Activated T-helper 9 cell treated with anti-CD3 and anti-CD28 coated beads, Interleukin-2, amount 50 U/mL, for 16 hours (primary cell): ENCODE measurements around the gene ARF6.
A peak's percentile ranks its signal among the peaks of the same experiment; 100 is the strongest.
"Not testable (repeated sequence)": the region's sequence is repeated elsewhere in the genome, so short reads cannot be mapped to it uniquely, and the experiment has no call there.

ENCODE experiments used
- DNase-seq: peaks from one replicate; pipeline ENCODE4 v3.0.0-alpha.2; 2020; ENCODE audit warnings: low read depth

Gene ARF6

DNA sequence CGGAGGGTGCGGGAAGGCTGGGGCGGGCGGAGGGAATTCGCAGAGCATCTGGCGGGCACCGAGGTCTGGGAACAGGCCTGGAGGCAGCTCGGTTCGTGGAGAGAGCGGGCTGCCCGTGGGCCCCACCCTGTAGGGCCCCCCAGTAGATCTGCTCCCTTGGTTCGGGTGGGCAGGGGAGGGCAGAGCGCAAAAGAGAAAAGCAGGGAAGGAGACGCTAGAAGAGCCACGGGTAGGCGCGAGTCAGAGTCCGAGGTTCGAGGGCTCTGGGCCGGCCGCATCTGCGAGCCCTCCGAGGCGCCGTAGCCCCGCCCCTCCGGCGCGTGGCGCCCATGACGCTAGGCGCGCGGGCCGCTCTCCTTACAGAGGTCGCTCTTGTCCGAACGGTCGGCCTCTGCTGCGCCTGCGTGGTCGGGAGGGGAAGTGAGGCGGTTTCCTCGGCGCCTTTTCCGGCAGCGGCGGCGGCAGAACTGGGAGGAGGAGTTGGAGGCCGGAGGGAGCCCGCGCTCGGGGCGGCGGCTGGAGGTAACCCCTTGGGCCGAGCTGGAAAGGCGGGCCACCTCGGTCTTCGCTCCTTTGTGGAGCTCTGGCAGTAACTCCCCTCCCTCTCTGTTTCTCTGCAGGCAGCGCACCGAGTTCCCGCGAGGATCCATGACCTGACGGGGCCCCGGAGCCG lies at the start of gene ARF6:
Gene ARF6 (plus strand): TSS at position 447 of the 673 bp plus-strand sequence. CDS start 655 bp downstream, outside the sequence.
- DNase-seq = peak; percentile 96

DNA sequence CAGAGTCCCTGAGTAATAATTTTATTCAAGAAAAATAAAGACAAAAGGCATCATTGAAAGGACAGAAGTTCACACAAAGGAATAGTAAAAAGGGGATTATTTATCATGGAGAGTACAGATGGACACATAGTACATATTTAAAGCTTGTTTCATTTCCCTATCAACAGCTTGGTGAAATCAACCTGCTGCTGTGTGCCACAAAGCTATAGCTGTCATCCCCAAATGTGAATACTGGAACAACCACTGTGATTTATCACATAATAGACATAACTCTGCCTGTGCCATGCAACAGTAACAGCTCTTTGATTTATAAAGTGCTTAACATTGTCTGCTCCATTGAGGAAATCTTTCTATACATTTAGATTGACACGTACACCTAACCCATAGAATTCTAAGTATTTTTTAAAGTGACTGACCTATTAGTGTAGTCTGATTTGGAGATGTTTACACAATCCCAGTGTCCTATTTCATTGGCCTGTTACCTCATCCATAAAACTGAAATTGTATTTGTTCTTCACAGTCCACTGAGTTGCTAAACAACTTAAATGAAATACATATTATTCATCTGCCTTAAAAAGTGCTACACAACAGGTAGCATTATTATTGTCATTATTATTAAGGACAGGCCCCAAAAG lies 43.6 kb upstream of the ARF6 start:
- DNase-seq = no peak

DNA sequence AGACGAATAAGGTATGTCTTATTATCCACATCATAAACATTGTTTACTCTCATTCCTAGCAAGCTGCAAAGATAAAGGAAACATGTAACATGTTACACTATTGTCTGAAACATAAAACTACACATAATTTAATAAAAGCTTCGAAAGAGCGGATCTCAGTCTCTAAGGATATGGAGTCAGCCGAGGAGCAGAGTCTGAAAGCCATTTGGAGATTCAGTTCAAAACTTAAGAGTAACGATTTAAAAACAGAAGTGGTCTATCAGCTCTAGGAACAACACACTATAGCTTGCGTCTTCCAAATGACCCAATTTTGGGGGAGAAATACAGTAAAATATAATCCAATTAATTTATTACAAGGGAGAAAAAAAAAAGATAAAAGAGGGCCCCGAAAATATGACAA lies 41.1 kb upstream of the ARF6 start:
- no peak for DNase-seq

DNA sequence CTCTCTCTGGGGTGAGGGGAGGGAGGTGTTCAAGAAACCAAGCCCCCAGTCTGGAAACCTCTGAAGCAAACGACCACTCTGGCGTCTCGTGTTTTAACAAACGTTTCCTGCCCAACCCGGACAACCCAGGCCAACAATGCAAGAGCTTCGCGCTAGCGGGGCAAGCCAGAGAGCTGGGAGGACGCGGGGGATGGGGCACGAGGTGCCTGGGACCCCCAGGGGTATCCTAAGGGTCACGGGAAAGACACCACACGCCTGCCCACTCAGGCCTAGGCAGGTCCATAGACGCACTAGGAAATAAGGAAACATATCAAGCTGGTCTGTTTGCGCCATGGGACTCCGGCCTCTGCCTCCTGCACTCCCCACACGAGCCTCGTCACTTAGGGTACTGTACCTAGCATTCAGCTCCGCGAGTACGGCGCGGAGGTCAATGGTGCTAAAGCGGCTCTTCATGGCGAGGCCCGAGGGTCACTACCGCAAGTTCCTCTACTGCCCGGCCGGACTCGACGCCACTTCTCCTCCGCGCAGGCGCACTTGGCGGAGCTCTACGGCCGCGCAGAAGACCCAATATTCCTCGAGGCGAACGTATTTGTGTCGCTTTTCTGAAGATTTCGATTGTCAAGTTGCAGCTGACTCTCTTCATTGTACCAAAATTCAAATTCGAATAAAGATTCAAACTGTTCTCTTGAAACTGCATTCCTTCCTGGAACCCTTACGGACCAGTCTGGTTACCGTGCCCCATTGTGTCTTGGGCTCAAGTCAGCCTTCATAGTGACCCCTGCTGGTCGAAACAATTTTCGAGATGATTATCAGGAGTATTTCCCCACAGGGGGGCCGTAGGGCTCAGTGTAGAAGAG lies 40.4 kb upstream of the ARF6 start, which contains the start of gene NEMF:
Gene NEMF (minus strand): TSS at position 488 of the 857 bp plus-strand sequence. CDS start 35 bp downstream, at position 453.
- peak; percentile 67 for DNase-seq

DNA sequence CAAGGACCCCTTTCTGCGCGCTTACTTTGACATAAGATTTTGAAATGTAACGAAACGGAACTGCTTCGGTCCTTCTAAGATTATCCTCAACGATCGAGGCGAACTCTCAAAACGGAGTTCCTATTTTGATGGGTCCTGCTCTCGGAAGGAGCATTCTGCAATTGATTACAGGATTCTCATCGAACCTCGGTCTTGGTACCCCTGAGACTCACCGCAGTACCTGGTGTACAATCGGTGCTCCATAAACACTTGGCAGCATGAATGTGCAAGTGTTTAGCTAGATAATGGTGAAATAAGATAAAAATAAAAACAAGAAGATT lies 39.8 kb upstream of the ARF6 start:
- DNase-seq = no peak

DNA sequence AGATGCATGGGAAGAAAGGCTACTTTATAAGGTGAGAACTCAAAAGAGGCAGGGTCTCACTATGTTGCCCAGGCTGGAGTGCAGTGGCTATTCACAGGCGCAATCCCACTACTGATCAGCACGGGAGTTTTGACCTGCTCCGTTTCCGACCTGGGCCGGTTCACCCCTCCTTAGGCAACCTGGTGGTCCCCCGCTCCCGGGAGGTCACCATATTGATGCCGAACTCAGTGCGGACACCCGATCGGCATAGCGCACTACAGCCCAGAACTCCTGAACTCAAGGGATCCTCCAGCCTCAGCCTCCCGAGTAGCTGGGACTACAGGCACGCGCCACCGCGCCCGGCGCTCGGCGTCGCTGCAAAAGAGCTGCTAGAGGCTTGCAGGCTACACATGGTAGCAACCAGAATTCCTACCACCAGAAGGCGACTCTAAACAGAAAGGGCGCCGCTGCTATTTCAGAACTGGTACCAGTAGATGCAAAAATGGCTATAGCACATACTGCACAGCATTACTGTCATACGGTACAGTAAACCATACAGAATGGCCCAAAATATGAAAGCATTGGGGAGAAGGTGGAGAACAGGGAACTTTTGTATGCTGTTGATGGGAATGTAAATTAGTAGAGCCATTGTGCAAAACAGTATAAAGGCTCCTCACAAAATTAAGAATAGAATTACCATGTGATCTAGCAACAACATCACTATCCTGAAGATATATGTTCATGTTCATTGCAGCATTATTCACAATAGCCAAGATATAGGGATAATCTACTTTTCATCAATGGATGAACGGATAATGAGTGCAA lies 39.1 kb upstream of the ARF6 start:
- DNase-seq = peak; percentile 53

DNA sequence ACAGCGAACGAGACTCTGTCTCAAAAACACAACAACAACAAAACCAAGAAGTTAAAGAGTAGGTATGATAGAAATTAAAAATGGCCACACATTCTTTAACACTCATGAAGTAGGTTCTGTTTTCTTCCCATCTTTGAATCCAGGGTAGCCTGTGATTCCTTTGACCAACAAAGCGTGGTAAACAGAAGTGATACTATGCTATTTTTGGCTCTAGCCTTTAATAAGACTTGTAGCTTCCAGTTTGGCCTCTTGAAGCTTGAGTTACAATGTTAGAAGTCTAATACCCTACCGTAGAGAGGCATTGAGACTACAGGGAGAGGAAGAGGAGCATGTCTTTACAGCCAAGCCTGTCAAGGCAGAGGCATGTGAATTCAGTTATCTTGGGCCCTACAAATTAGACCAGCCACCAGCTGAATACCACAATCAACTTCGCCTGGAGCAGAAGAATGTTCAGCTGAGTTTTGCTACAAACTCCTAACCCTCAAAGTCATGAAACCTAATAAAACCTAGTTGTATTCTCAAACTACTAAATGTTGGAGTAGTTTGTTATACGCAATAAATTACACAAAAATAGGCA lies 35.4 kb upstream of the ARF6 start:
- no peak for DNase-seq

DNA sequence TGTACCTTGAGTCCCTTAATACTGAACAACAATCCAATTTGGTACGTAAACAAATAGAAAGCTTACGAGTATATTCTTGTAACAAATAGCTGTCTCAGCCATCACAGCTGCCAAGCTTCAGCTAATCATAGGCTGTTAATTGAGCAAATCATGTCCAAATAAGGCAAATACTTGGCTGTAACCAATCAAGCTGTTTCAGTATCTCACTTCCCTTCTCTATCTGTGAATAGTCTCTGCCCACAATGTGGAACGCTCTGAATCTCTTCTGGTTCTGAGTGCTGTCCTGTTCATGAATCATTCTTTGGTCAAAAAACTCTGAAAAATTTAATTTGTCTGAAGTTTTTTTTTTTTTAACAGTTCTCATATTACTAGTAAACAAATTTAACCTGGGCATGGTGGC lies 34.5 kb upstream of the ARF6 start:
- DNase-seq = no peak

DNA sequence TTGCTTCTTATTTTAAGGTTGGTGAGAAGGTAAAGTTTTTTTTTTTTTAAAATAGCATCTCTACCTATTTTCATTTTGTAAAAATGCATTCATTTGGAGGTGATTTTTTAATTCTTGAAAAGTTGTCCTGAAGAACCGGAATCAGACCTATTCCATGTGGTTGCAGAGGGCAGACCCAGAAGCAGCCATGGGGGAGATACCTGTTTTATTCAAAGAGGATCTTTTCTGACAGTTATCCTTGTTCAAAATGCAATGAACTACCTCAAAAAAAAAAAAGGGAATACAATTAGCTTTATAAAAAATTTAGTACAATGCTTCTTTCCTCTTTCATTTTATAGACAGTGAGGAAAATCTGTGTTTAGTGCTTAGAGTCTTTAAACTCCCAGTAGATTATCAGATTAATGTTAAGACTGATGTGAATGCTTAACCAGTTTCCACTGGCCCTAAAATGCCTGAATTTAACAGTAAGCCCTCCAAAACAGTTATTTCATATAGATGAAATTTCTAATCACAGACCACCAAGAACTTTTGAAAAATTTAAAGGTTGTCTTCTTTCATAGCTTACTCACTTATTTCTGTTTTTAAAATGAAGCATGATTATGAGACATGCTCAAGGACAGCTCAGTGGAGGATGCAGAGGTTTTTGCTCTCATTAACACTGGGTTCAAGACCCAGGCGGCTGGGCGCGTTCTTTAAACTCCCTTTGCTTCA lies 31.7 kb upstream of the ARF6 start:
- DNase-seq = no peak

DNA sequence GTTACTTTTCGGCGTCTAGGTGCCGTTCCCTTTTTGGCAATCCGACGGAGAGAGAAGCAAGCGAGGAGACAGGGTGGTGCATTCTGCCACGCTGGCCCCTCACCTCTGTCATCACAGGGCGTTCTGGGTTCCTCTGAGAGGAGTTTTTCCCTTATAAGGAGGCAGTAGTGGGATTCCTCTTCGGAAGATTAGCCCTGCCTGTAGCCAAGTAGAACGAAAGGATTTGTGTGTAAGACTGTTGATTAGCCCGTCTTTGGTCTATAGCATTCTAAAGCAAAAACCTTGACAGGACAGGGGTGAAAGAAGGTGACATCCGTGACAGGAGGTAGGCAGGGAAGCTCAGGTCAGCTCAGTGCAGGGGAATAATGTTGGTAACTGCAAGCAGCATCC lies 31.2 kb upstream of the ARF6 start:
- peak; percentile 33 for DNase-seq

DNA sequence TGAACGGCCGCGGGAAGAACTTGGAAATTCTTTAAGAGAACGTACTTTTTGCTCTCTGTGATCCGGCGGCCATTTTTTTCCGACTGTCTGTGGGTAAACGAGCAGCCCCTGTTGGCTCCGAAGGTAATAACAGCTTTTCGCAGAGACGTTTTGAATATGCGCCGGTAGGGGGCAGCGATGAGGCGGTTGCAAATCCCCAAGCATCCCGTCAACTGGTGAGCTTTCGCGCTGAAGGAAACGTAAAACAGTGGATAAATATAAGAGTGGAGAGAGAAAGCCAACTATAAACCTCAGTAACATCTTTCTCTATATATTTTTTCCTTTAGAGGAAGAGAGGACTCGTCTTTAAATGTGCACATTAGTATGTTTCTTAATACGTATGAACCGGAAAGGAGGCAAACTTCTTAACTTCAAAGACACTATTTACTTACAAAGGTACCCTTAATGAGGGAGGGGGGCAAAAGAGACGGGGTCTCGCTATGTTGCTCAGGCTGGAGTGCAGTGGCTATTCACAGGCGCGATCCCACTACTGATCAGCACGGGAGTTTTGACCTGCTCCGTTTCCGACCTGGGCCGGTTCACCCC lies 30.7 kb upstream of the ARF6 start:
- peak; percentile 80 for DNase-seq

DNA sequence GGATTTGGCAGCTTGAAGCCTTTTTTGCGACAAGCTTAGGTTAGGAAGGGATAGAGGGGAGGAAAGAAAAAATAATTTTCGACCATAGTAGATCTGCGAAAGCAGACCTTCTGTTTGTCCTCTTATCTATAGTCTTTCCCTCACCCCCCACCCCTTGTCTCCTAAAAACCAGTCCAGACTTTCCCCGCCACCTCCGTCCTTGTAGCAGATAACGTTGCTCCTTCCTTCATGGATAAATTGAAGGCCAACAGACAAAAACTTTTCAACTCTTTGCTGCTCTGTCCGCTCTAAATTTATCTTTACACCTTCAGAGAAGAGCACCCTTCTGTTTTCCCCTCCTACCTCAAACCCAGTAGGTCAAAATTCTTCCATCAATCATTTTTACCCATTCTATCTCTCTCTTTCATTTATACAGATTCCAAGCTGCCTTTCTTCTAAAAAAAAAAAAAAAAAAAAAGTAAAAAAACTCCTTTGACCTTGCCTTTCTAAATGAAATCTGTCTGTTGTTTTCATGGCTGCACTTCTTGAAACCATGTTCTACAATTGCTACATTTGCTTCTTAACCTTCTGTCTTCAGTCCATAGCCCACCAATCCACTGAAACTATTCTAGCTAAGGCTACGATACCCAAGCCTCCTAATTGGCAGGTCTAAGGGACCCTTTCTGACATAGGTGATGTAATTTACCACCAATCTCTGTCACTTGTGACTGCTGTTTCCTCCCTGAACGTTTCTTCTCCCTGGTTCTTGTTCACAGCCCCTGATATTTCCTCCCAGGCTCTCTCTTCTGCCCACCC lies 29.2 kb upstream of the ARF6 start:
- DNase-seq = no peak

DNA sequence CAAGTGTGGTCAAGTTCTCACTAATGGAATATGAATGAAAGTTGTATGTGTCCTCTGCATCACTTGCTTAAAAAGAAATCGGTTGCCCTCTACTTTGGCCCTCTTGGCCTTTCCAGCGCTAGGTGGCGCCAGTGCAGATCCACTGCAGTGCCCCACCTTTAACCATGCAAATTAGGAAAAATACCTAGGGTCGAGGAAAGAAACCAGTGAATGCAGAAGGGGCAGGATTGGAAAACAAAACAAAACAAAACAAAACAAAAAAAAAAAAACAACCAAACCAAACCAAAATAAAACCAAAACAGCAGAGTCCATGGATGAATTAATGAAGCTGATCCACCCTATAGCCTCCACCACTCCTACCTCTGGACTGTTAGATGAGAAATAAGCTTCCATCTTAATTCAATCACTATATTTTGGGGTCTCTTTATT lies 27.4 kb upstream of the ARF6 start:
- peak; percentile 70 for DNase-seq

DNA sequence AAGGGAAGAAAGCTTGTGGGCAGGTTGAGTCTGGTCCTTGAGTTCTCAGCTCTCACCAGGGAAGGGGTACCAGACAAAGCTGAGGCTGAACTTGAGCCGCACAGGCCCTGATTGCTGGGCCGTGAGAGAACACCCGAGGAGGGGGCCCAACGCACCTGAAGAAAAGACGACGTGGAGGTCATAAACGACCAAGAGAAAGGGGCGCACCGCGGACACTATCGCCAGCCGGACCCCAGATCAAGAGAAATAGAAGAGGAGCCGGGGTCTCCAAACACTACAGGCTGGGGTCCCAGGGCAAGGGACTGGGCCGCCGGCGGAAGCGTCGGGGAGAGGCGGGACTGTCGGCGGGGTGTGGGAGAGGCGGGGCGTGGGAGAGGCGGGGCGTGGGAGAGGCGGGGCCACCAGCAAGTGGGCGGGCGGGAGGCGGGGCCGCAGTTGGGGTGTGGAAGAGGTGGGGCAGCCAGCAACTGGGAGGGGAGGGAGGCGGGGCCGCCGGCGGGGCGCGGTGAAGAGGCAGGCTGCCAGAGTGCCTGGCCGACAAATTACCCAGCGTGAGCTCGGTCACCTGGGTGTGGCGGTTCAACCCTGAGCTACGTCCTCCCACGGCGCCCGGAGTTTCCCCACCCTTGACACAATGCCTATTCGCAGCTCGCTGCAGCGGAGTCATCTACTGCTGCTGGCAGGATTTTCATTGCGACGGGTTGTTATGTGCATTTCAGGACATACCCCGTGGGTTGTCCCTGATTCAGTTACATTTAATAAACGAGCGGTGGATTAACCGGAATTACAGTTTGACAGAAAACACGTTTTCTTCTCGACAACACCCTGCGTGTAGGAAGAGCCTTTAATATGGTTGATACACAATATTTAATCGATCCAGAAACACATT lies 24.8 kb upstream of the ARF6 start:
- peak; percentile 97 for DNase-seq

DNA sequence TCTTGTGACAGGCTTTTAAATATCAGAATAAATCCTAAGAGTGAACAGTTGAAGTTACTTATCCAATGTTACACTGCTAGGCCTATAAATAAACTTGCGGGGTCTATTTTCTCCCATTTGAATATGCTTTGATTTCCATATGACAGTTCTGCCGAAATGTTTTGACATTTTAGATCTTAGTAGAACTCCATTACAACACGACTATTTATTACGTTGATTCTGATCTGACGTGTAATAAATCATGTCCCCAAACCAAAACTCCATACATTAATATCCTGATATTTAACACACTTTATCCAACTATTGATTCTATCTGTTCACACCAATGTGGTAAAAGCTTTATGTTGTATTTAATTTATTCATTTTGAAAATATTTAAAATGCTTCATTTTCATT lies 24.2 kb upstream of the ARF6 start:
- DNase-seq = no peak

DNA sequence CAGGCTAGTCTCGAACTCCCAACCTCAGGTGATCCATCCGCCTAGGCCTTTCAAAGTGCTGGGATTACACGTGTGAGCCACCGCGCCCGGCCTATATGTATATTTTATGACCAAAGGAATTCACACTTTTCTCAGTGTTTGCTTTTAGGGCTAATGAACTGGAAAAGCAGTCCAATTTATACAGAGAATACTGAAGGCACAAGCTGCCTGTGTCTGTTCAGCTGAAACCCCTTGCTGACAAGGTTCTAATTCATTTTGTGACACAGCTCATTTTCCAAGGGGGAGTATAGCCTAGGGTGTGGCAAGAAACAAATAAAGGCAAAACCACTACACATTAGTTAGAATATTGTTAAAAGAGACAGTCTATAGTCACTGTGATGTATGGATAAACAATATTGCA lies 22.0 kb upstream of the ARF6 start:
- no peak for DNase-seq

DNA sequence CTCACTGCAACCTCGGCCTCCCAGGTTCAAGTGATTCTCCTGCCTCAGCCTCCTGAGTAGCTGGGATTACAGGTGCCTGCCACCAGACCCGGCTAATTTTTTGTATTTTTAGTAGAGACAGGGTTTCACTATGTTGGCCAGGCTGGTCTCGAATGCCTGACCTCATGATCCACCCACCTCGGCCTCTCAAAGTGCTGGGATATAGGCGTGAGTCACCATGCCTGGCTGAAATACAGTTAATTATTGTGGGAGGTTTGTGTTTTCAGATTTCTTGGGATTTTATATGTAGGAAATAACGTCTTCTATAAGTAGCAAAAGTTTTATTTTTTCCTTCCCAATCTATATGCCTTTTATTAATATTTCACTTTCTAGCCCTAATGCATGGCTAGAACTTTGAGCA lies 19.3 kb upstream of the ARF6 start:
- not testable (repeated sequence) for DNase-seq

DNA sequence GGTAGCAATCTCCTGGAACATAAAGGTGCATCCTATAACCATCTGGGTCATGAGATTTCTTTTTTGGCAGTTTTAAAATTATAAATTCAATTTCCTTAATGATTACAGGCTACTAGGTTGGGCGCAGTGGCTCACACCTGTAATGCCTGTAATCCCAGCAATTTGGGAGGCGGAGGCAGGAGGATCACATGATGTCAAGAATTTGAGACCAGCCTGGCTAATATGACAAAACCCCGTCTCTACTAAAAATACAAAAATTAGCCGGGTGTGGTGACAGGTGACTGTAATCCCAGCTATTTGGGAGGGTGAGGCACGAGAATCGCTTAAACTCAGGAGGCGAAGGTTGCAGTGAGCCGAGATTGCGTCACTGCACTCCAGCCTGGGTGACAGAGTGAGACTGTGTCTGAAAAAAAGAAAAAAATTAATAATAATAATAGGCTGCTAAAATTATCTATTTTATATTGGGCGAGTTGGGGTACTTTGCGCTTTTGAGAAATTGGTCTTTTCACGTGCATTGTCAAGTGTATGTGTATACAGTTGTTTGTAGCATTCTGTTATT lies 17.2 kb upstream of the ARF6 start:
- DNase-seq = no peak
